CD4-positive, CD25-positive, alpha-beta regulatory T cell (primary cell): ENCODE results near the gene FAM210A. TPM values are rescaled to one million over a fixed set of nuclear protein-coding genes. Genes with fewer than 3 reads are reported as not detected.

ENCODE experiments used
- ATAC-seq, 2 donors: fragments of 150-1000 bp; cut with Tn5 transposase; one replicate each; pipeline ENCODE4 v1.10.0; 2021; ENCODE audit warnings: low read depth in 2 of 2, moderate number of reproducible peaks in 2 of 2, moderate library complexity in 1 of 2
- DNase-seq, 3 donors: peaks; one replicate each; pipeline versions ENCODE4 v3.0.0 to v3.0.0-alpha.2; 2012 to 2022; ENCODE audit warnings: mixed read lengths in 1 of 3
- H3K27ac ChIP-seq: one replicate; pipeline ENCODE4 v1.7.0; 2013; ENCODE audit warnings: mild to moderate bottlenecking, low read length; ENCODE audit not compliant: insufficient read depth, poor library complexity, severe bottlenecking
- H3K27me3 ChIP-seq: one replicate; pipeline ENCODE4 v1.7.0; 2013; ENCODE audit warnings: low read length; ENCODE audit not compliant: control insufficient read depth, insufficient read depth
- H3K36me3 ChIP-seq: one replicate; pipeline ENCODE4 v1.7.0; 2013; ENCODE audit warnings: mild to moderate bottlenecking, low read length, moderate library complexity; ENCODE audit not compliant: control insufficient read depth, insufficient read depth
- H3K4me1 ChIP-seq: 2 replicates; pipeline ENCODE4 v1.7.0; 2013; ENCODE audit warnings: mild to moderate bottlenecking, low read length; ENCODE audit not compliant: insufficient read depth, control insufficient read depth, poor library complexity, severe bottlenecking
- H3K4me3 ChIP-seq: one replicate; pipeline ENCODE4 v1.7.0; 2013; ENCODE audit warnings: low read depth, mild to moderate bottlenecking, low read length, moderate library complexity
- H3K9me3 ChIP-seq, 2 experiments: 1 replicate in 1 of 2; 2 replicates in 1 of 2; pipeline ENCODE4 v1.7.0; 2013; ENCODE audit warnings: low read length in 2 of 2, mild to moderate bottlenecking in 1 of 2, moderate library complexity in 1 of 2; ENCODE audit not compliant: control insufficient read depth in 2 of 2
- H3K27ac Mint-ChIP-seq, 3 donors: one replicate each; pipeline ENCODE4 v1.8.0; 2020 to 2022; ENCODE audit warnings: mild to moderate bottlenecking in 3 of 3, mixed read lengths in 3 of 3, moderate library complexity in 2 of 3
- H3K27me3 Mint-ChIP-seq: one replicate; pipeline ENCODE4 v1.8.0; 2022; ENCODE audit warnings: mild to moderate bottlenecking, mixed read lengths
- H3K36me3 Mint-ChIP-seq: one replicate; pipeline ENCODE4 v1.8.0; 2020; ENCODE audit warnings: mixed read lengths
- H3K4me1 Mint-ChIP-seq, 4 donors: one replicate each; pipeline ENCODE4 v1.8.0; 2020 to 2022; ENCODE audit warnings: mixed read lengths in 4 of 4, mild to moderate bottlenecking in 1 of 4
- H3K4me3 Mint-ChIP-seq, 4 donors: one replicate each; pipeline ENCODE4 v1.8.0; 2020 to 2022; ENCODE audit warnings: mild to moderate bottlenecking in 4 of 4, mixed read lengths in 4 of 4, moderate library complexity in 3 of 4
- H3K9me3 Mint-ChIP-seq, 7 donors: one replicate each; pipeline ENCODE4 v1.8.0; 2020 to 2022; ENCODE audit warnings: mixed read lengths in 7 of 7, mild to moderate bottlenecking in 3 of 7, moderate library complexity in 2 of 7
- polyA plus RNA-seq, 4 donors: library from polyadenylated mRNA; unstranded; fragments of 300-500 nt; fragmentation: Illumina TruSeq; gene quantifications; one replicate each; pipeline ENCODE4 v1.2.3, GENCODE V29; 2021
- total RNA-seq: library from RNA; stranded (reverse); gene quantifications from one replicate; pipeline ENCODE4 v1.2.3, GENCODE V29; 2022

The FAM210A gene
- total and polyA plus RNA-seq, 5 donors from 2014 or later: 6.5 to 19.5 (median 9.4) TPM

GRCh38 chr18:13658436-13659204 lies 67.7 kb downstream of the FAM210A start:
- Histone ChIP-seq H3K9me3 (no peaks in the 10 kb centered on the region), H3K27me3 (no peaks in the 10 kb centered on the region), H3K4me1 (no peaks in the 10 kb centered on the region), H3K27ac (no peak overlapping the region), H3K36me3 (no peaks in the 10 kb centered on the region), H3K4me3 (no peak overlapping the region)
- Mint-ChIP-seq H3K27ac (no peak overlapping the region), H3K36me3 (no peaks in the 10 kb centered on the region), H3K4me3 (no peak overlapping the region), H3K27me3 (no peaks in the 10 kb centered on the region), H3K9me3 (peaks cover 0 to 1% (median 0%) of the 10 kb centered on the region in 7 donors), H3K4me1 (peaks cover 0 to 5% (median 0%) of the 10 kb centered on the region in 4 donors)
- DNase-seq (no peak), ATAC-seq (no peak)

- H3K36me3 ChIP-seq: no peaks in the 10 kb centered on the region
- Mint-ChIP-seq H3K4me3 (no peak overlapping the region), H3K4me1 (peaks cover 0 to 5% (median 0%) of the 10 kb centered on the region in 4 donors), H3K27ac (no peak overlapping the region), H3K36me3 (no peaks in the 10 kb centered on the region), H3K9me3 (peaks cover 0 to 1% (median 0%) of the 10 kb centered on the region in 7 donors), H3K27me3 (no peaks in the 10 kb centered on the region)
- no peaks in the 10 kb centered on the region for H3K9me3 ChIP-seq
- H3K27me3 ChIP-seq: no peaks in the 10 kb centered on the region
- no peak for ATAC-seq
- H3K27ac ChIP-seq: no peak overlapping the region
- no peaks in the 10 kb centered on the region for H3K4me1 ChIP-seq
- no peak overlapping the region for H3K4me3 ChIP-seq
- DNase-seq: no peak
Measured at GRCh38 chr18:13657974-13658373, 68.4 kb downstream of the FAM210A start.

GRCh38 chr18:13653746-13654433 lies 72.5 kb downstream of the FAM210A start:
- ATAC-seq: no peak

GRCh38 chr18:13649397-13650390 lies 76.7 kb downstream of the FAM210A start:
- no peak overlapping the region for H3K4me3 ChIP-seq
- H3K9me3 ChIP-seq: no peaks in the 10 kb centered on the region
- H3K4me1 ChIP-seq: no peaks in the 10 kb centered on the region
- DNase-seq: no peak
- H3K36me3 ChIP-seq: peaks cover 29% of the 10 kb centered on the region
- Mint-ChIP-seq H3K4me3 (no peak overlapping the region), H3K4me1 (peaks cover 0 to 10% (median 2%) of the 10 kb centered on the region in 4 donors), H3K27me3 (no peaks in the 10 kb centered on the region), H3K9me3 (no peaks in the 10 kb centered on the region), H3K36me3 (peaks cover 18% of the 10 kb centered on the region), H3K27ac (peak overlapping the region in 2 of 3 donors; percentile 27 to 39)
- H3K27me3 ChIP-seq: no peaks in the 10 kb centered on the region
- no peak for ATAC-seq
- H3K27ac ChIP-seq: no peak overlapping the region

More at GRCh38 chr18:13653746-13654433, 72.5 kb downstream of the FAM210A start:
- Mint-ChIP-seq H3K36me3 (no peaks in the 10 kb centered on the region), H3K9me3 (peaks cover 0 to 1% (median 0%) of the 10 kb centered on the region in 7 donors), H3K4me1 (peaks cover 0 to 8% (median under 1%) of the 10 kb centered on the region in 4 donors), H3K4me3 (peak overlapping the region in 1 of 4 donors; percentile 29), H3K27me3 (no peaks in the 10 kb centered on the region), H3K27ac (peak overlapping the region in 1 of 3 donors; percentile 76)
- Histone ChIP-seq H3K4me3 (no peak overlapping the region), H3K27me3 (no peaks in the 10 kb centered on the region), H3K9me3 (no peaks in the 10 kb centered on the region), H3K36me3 (no peaks in the 10 kb centered on the region), H3K27ac (no peak overlapping the region), H3K4me1 (no peaks in the 10 kb centered on the region)
- no peak for DNase-seq

- no peaks in the 10 kb centered on the region for H3K27me3 ChIP-seq
- no peaks in the 10 kb centered on the region for H3K4me1 ChIP-seq
- ATAC-seq: no peak
- H3K27ac ChIP-seq: no peak overlapping the region
- peaks cover 31% of the 10 kb centered on the region for H3K36me3 ChIP-seq
- H3K9me3 ChIP-seq: no peaks in the 10 kb centered on the region
- H3K4me3 ChIP-seq: no peak overlapping the region
- H3K27me3 Mint-ChIP-seq: no peaks in the 10 kb centered on the region
- H3K27ac Mint-ChIP-seq: peak overlapping the region in 1 of 3 donors; percentile 43
- H3K36me3 Mint-ChIP-seq: peaks cover 19% of the 10 kb centered on the region
- no peak overlapping the region for H3K4me3 Mint-ChIP-seq
- no peaks in the 10 kb centered on the region for H3K9me3 Mint-ChIP-seq
- H3K4me1 Mint-ChIP-seq: peaks cover 0 to 10% (median 2%) of the 10 kb centered on the region in 4 donors
- DNase-seq: no peak
Measured at GRCh38 chr18:13647761-13648160, 78.6 kb downstream of the FAM210A start.

- Mint-ChIP-seq H3K9me3 (no peaks in the 10 kb centered on the region), H3K27me3 (no peaks in the 10 kb centered on the region), H3K36me3 (peaks cover 19% of the 10 kb centered on the region), H3K4me3 (no peak overlapping the region), H3K4me1 (peaks cover 0 to 6% (median 2%) of the 10 kb centered on the region in 4 donors), H3K27ac (peak overlapping the region in 1 of 3 donors; percentile 43)
- H3K36me3 ChIP-seq: peaks cover 31% of the 10 kb centered on the region
- no peak for ATAC-seq
- no peaks in the 10 kb centered on the region for H3K9me3 ChIP-seq
- no peak overlapping the region for H3K4me3 ChIP-seq
- H3K27me3 ChIP-seq: no peaks in the 10 kb centered on the region
- no peaks in the 10 kb centered on the region for H3K4me1 ChIP-seq
- no peak overlapping the region for H3K27ac ChIP-seq
- DNase-seq: no peak
Measured at GRCh38 chr18:13646633-13647032, 79.7 kb downstream of the FAM210A start.

GRCh38 chr18:13645093-13645492 lies 81.3 kb downstream of the FAM210A start:
- Histone ChIP-seq H3K4me1 (no peaks in the 10 kb centered on the region), H3K9me3 (no peaks in the 10 kb centered on the region), H3K36me3 (peaks cover 31% of the 10 kb centered on the region), H3K27me3 (no peaks in the 10 kb centered on the region), H3K27ac (no peak overlapping the region), H3K4me3 (no peak overlapping the region)
- Mint-ChIP-seq H3K27ac (peak overlapping the region in 1 of 3 donors; percentile 64), H3K9me3 (peaks cover 0 to 7% (median 0%) of the 10 kb centered on the region in 7 donors), H3K4me1 (peaks cover 4 to 9% (median 7%) of the 10 kb centered on the region in 4 donors), H3K27me3 (no peaks in the 10 kb centered on the region), H3K36me3 (peaks cover 28% of the 10 kb centered on the region), H3K4me3 (peak overlapping the region in 1 of 4 donors; percentile 58)
- DNase-seq (no peak), ATAC-seq (no peak)
